RWPE2 (cell line): ENCODE results near the gene ZNF777.

ENCODE experiments used
- ATAC-seq: fragments of 200-7000 bp; cut with Tn5 transposase; 3 replicates; pipeline ENCODE4 v1.9.1; 2021; ENCODE audit warnings: low read depth
- DNase-seq: peaks from one replicate; pipeline ENCODE4 v3.0.0-alpha.2; 2020; ENCODE audit warnings: low spot score
- H3K27ac ChIP-seq: fragments of 450-650 bp; 2 replicates; pipeline ENCODE4 v1.5.1; 2017; ENCODE audit warnings: mild to moderate bottlenecking; ENCODE audit not compliant: poor library complexity, severe bottlenecking
- H3K27me3 ChIP-seq: fragments of 250-450 bp; sonication (Bioruptor Pico); 2 replicates; pipeline ENCODE4 v1.5.1; 2021; ENCODE audit warnings: mild to moderate bottlenecking, moderate library complexity; ENCODE audit not compliant: insufficient read depth, poor library complexity, severe bottlenecking
- H3K36me3 ChIP-seq: fragments of 250-450 bp; sonication (Bioruptor Pico); 2 replicates; pipeline ENCODE4 v1.5.1; 2020; ENCODE audit warnings: low read depth, mild to moderate bottlenecking, moderate library complexity
- H3K4me1 ChIP-seq: fragments of 250-450 bp; sonication (Bioruptor Pico); 2 replicates; pipeline ENCODE4 v1.5.1; 2021; ENCODE audit warnings: mild to moderate bottlenecking, moderate library complexity; ENCODE audit not compliant: insufficient read depth, poor library complexity, severe bottlenecking
- H3K4me3 ChIP-seq: fragments of 250-450 bp; sonication (Bioruptor Pico); 2 replicates; pipeline ENCODE4 v1.5.1; 2021; ENCODE audit warnings: mild to moderate bottlenecking, moderate library complexity; ENCODE audit not compliant: severe bottlenecking
- H3K9me3 ChIP-seq: fragments of 250-450 bp; sonication (Bioruptor Pico); 2 replicates; pipeline ENCODE4 v1.5.1; 2021; ENCODE audit warnings: mild to moderate bottlenecking, moderate library complexity; ENCODE audit not compliant: severe bottlenecking
- CTCF ChIP-seq: fragments of 450-650 bp; IDR thresholded peaks from one replicate; pipeline ENCODE4 v1.5.1; 2017; ENCODE audit warnings: mild to moderate bottlenecking, moderate library complexity; ENCODE audit not compliant: poor library complexity, severe bottlenecking

The ZNF777 gene

GRCh38 chr7:149440222-149440621 is 20.6 kb downstream of the ZNF777 start:
- Histone ChIP-seq H3K9me3 (no peaks in the 10 kb centered on the region), H3K36me3 (peaks cover 57% of the 10 kb centered on the region), H3K27me3 (no peaks in the 10 kb centered on the region), H3K27ac (no peak overlapping the region), H3K4me3 (no peak overlapping the region), H3K4me1 (no peaks in the 10 kb centered on the region)
- no peak for TF ChIP-seq CTCF
- ATAC-seq = no peak
- no peak for DNase-seq

- TF ChIP-seq CTCF = no peak
- Histone ChIP-seq H3K36me3 (peaks cover 49% of the 10 kb centered on the region), H3K27ac (no peak overlapping the region), H3K9me3 (no peaks in the 10 kb centered on the region), H3K27me3 (no peaks in the 10 kb centered on the region), H3K4me1 (no peaks in the 10 kb centered on the region), H3K4me3 (no peak overlapping the region)
- ATAC-seq (no peak), DNase-seq (no peak)
These were observed 24.5 kb downstream of the ZNF777 start for GRCh38 chr7:149436358-149436757.

- Histone ChIP-seq H3K36me3 (peaks cover 36% of the 10 kb centered on the region), H3K27ac (no peak overlapping the region), H3K27me3 (no peaks in the 10 kb centered on the region), H3K4me3 (no peak overlapping the region), H3K9me3 (no peaks in the 10 kb centered on the region), H3K4me1 (no peaks in the 10 kb centered on the region)
- TF ChIP-seq CTCF = no peak
- ATAC-seq = no peak
- no peak for DNase-seq
These were observed 27.7 kb downstream of the ZNF777 start for GRCh38 chr7:149433124-149433523.

GRCh38 chr7:149432121-149432691 is 28.7 kb downstream of the ZNF777 start:
- Histone ChIP-seq H3K27ac (no peak overlapping the region), H3K4me3 (no peak overlapping the region), H3K9me3 (no peaks in the 10 kb centered on the region), H3K4me1 (no peaks in the 10 kb centered on the region), H3K27me3 (no peaks in the 10 kb centered on the region), H3K36me3 (peaks cover 36% of the 10 kb centered on the region)
- no peak for ATAC-seq
- no peak for DNase-seq
- TF ChIP-seq CTCF = no peak

- H3K4me1 ChIP-seq = no peaks in the 10 kb centered on the region
- H3K27me3 ChIP-seq = no peaks in the 10 kb centered on the region
- H3K27ac ChIP-seq = no peak overlapping the region
- TF ChIP-seq CTCF = no peak
- H3K9me3 ChIP-seq = no peaks in the 10 kb centered on the region
- no peak for DNase-seq
- H3K4me3 ChIP-seq = no peak overlapping the region
- peaks cover 36% of the 10 kb centered on the region for H3K36me3 ChIP-seq
- no peak for ATAC-seq
These were observed 29.3 kb downstream of the ZNF777 start for GRCh38 chr7:149431486-149432120.
